GM12875 (cell line): ENCODE data around the gene P2RY6.

ENCODE experiments used
- H3K4me3 ChIP-seq: one replicate; pipeline ENCODE4 v1.5.1; 2011; ENCODE audit warnings: low read depth, low read length, control low read depth
- TF ChIP-seq, protein P1 (sequence below): IDR thresholded peaks from 2 replicates; pipeline ENCODE4 v1.5.1; 2011; ENCODE audit warnings: low read depth, mild to moderate bottlenecking, control low read depth, inconsistent platforms, low read length, moderate library complexity, borderline replicate concordance; ENCODE audit not compliant: insufficient read depth

P2RY6 gene

DNA sequence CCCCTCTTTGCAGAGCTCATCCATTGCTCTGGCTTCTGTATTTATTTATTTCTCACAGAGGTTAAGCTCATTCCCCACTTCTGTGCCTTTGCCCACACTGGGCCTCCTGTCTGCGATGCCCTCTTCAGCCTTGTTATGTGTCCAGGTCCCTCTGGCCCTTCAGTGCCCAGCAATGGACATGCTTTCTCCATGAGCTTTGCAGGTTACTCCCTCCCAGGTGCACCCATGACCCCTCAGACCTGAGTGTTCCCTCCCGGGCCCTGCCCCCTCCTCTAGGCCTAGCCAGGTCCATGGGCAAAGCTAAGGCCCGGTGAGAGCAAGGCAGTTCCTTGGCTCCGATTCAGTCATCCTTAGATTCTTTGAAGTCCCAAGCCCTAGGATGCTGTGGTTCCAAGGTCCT is 18.4 kb downstream of the P2RY6 start:
- TF ChIP-seq, protein P1, sequence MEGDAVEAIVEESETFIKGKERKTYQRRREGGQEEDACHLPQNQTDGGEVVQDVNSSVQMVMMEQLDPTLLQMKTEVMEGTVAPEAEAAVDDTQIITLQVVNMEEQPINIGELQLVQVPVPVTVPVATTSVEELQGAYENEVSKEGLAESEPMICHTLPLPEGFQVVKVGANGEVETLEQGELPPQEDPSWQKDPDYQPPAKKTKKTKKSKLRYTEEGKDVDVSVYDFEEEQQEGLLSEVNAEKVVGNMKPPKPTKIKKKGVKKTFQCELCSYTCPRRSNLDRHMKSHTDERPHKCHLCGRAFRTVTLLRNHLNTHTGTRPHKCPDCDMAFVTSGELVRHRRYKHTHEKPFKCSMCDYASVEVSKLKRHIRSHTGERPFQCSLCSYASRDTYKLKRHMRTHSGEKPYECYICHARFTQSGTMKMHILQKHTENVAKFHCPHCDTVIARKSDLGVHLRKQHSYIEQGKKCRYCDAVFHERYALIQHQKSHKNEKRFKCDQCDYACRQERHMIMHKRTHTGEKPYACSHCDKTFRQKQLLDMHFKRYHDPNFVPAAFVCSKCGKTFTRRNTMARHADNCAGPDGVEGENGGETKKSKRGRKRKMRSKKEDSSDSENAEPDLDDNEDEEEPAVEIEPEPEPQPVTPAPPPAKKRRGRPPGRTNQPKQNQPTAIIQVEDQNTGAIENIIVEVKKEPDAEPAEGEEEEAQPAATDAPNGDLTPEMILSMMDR = no peak
- H3K4me3 ChIP-seq = no peak overlapping the region

DNA sequence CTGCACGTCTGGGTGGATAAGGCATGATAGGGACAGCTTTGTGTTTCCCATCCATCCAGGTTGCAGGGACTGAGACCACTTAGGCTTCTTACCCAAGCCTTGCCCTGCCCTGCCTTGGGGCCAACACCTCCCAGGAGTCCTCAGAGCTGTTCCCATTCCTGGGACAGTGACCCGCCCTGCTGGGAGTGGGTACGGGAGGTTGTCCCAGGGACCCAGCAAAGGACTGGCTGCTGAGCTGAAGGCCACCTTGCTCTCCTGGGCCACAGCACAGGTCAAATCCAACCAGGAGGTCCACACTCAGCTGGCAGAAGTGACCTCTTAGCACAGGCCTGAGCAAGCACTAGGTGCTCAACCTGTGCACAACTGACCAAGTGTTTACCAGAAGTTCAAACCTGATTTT is 19.1 kb downstream of the P2RY6 start:
- TF ChIP-seq, protein P1 = no peak
- H3K4me3 ChIP-seq = no peak overlapping the region

DNA sequence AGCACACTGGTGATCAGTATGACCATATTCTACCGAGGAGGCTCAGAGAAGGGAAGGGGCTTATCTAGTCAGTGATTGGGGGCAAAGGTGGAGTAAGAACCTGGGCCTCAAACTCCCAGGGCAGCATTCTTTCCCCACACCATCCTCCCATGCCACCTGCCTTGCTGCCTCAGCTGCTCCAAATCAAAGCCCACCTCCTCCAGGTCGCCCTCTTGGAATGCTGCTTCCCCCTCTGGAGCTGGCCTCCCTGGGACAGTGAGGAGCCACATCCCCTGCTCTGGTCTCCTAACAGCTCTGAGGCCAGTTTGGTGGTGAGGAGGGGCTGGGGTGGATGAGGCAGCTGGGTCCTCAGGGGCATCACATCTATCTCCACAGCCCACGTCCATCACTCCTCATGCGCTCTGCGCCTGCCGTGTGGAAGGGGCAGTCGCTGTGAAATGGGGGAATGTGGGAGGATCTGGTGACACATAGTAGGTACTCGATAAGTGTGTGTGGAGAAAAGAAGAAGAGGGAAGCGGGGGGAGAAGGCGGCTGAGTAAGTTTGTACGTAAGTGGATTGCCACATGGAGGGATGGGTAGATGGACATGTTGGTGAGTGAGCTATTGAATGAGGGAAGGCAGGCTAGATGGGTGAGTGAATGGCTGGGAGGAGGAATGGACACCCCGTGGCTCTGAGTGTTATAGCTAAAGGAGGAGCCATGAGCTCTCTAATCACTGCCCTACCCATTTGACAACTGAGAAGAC is 19.8 kb downstream of the P2RY6 start:
- no peak overlapping the region for H3K4me3 ChIP-seq
- TF ChIP-seq, protein P1 = no peak

DNA sequence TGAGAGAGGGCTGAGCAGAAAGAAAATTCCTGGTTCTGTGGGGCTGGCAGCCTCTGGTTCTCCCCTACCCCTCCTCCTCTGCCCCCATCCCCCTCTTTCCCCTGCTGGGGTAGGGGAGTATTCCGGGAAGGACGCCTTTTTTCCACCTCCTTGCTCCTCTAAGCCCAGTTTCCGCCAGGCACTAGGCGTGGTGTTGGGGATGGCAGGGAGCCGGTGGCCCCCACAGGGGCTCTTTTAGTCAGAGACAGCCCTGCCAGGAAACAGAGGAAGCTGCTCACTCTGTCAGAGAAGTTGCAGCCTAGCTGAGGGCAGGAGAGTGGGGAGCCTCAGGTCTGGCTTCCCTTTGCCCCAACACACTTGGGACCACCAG is 20.4 kb downstream of the P2RY6 start:
- TF ChIP-seq, protein P1 = no peak
- no peak overlapping the region for H3K4me3 ChIP-seq

DNA sequence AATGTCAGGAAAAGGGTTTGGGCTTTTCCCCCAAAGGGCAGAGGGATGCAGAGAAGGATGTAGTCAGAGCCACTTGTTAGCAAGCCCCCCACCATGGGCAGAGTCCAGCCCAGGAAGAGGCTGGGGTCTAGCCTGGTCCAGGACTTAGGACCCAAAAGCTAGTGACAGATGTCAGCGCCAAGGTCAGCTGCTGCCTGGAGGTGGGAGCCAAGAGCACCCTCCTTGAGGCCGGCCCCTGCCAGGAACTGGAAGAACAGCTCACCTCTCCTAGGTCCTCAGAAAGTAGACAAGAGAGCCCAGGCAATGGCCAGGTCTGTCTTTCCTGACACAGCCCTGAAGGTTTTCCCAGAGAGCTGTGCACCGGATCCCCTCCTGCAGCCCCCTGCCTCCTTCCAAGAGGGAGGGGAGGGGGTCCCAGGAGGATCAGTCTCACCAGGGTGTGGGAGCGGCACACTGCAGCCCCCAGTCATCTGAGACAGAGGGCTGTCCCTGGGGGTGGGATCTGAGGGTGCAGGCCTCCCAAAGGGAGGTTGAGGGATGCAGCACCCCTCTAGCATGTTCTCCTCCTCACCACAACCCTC is 21.3 kb downstream of the P2RY6 start:
- TF ChIP-seq, protein P1 = no peak
- H3K4me3 ChIP-seq = no peak overlapping the region

DNA sequence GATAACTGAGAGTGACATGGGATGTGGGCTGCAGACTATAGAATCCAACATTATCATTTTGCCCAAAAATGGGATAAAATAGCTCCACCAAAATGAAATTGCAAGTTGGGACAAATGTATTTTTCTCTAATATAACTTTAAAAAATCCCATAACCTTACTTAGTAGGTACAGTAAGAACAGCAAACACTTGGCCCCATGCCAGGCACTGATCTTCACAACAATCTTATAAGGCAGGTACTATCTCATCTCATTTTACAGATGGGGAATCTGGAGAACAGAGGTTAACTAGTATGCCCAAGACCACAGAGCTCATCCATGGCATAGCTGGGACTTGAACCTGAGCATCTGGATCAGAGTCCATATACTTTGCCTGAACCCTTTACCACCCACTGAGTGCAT is 22.5 kb downstream of the P2RY6 start:
- H3K4me3 ChIP-seq = no peak overlapping the region
- TF ChIP-seq, protein P1 = no peak
